ENCODE results near the gene TFF3.

TFF3 gene

DNA sequence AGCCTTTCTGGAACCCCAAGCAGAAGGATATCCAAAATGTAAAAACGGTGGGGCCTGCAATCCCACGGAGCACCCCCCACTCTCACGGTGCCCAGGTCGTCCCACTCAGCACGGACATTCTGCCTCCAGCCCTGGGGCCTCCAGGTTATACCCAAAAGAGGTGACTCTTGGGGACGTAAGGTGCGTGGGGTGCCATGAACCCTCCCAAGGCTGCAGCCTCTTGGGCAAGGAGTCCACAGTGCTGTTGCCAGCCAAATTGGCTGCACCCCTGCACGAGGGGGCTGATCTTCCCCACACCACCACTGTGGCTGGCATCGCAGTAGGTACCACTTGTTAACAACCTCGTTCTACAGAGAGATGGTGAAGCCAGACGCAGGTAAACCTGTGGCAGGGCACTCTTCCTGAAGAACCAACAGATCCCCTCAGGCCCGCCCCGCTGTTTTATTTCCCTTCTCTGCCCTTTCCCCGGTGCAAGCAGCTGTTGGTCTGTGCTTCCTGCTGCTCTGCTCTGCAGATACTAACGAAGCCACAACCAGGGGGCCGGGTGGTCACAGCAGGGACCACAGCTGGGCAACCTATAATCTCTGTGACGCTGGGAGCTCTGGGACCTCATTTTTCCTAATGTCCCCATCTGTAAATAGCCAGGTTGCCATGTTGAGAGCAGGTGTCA is 8.7 kb downstream of the TFF3 start:
- in situ Hi-C loops (cut with HindIII; ENCODE audit: low sequenced_read_pairs) = no loop called here
- TF ChIP-seq, protein P1, sequence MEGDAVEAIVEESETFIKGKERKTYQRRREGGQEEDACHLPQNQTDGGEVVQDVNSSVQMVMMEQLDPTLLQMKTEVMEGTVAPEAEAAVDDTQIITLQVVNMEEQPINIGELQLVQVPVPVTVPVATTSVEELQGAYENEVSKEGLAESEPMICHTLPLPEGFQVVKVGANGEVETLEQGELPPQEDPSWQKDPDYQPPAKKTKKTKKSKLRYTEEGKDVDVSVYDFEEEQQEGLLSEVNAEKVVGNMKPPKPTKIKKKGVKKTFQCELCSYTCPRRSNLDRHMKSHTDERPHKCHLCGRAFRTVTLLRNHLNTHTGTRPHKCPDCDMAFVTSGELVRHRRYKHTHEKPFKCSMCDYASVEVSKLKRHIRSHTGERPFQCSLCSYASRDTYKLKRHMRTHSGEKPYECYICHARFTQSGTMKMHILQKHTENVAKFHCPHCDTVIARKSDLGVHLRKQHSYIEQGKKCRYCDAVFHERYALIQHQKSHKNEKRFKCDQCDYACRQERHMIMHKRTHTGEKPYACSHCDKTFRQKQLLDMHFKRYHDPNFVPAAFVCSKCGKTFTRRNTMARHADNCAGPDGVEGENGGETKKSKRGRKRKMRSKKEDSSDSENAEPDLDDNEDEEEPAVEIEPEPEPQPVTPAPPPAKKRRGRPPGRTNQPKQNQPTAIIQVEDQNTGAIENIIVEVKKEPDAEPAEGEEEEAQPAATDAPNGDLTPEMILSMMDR (IDR thresholded peaks at IDR 0.05; ENCODE audit: low read depth, low read length) = no peak
- DNase-seq (ENCODE audit: low read depth, low spot score) = no peak
- no peak overlapping the region for H3K4me3 ChIP-seq (ENCODE audit: low read depth, low read length)

DNA sequence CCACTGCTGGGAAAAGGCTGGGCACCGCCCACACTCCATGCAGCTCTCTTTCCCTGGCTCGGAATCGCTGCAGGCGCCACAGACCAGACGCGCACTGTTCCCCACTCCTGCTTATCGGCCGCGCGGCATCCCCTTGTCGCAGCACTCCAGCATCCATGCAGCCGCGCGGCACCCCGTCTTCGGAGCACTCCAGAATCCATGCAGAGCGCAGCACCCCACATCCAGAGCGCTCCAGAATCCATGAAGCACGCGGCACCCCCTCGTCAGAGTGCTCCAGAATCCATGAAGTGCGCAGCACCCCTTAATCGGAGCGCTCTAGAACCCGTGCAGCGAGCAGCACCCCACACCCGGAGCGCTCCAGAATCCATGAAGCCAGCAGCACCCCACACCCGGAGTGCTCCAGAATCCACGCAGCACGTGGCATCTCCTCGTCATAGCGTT is 9.5 kb downstream of the TFF3 start:
- in situ Hi-C loops (cut with HindIII; ENCODE audit: low sequenced_read_pairs) = no loop called here
- no peak for DNase-seq (ENCODE audit: low read depth, low spot score)
- H3K4me3 ChIP-seq (ENCODE audit: low read depth, low read length) = no peak overlapping the region
- TF ChIP-seq, protein P1 (IDR thresholded peaks at IDR 0.05; ENCODE audit: low read depth, low read length) = no peak

DNA sequence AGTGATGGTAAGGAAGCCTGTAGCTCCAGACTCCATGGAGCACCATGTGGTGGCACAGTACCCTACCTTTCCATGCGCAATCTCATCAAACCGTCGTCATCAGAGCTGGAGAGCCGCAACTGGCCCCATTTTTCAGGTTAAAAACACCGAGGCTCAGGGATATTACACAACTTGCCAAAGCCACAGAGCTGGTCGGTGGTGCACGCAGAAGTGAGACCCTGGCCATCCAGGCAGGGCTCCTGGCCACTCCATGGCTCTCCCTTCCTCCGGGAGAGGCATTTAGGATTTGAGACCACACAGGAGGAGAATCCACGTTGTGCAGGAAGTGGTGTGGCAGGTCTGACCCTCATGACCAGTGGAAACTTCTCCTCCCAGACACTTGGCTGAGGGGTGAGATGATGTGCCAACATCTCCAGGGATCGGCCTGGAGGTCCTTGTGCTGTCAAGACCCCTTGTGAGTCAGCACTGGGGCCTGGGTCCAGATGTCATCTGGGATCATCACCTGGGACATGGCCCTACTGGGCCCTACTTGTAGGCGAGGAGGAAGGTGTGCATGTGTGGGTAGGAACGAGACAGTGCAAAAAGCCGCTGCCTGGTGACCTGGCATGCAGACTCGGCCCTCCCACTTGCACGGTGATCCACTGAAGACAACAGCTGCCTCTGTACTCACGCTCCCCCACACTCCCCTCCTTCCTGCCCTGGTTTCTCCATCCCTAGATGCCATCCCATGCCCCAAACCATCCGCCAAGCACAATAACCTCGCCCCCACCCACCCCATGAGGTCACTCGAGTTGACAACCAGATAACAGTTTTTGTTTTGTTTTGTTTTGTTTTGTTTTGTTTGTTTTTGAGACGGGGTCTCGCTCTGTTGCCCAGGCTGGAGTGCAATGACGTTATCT is 10.4 kb downstream of the TFF3 start:
- TF ChIP-seq, protein P1 (IDR thresholded peaks at IDR 0.05; ENCODE audit: low read depth, low read length) = no peak
- DNase-seq (ENCODE audit: low read depth, low spot score) = no peak
- in situ Hi-C loops (cut with HindIII; ENCODE audit: low sequenced_read_pairs) = no loop called here
- no peak overlapping the region for H3K4me3 ChIP-seq (ENCODE audit: low read depth, low read length)

DNA sequence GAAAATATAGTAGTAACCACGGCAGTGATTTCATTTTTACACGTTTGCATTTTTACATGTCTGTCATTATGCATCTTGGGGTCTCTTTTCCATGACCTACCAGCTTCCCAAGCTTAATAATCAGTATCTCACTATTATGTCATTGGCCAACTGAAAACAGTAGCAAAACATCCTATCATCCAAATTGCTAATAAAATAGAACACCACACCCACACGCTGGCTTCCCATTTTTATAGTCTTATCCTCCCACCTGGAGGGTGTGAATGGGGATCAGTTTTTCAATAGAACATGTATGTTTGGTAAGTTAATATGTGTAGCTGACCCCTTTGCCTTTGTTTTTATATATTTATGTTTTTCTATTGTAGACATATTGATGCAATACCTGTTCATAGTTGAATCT is 11.8 kb downstream of the TFF3 start:
- in situ Hi-C loops (cut with HindIII; ENCODE audit: low sequenced_read_pairs) = no loop called here
- DNase-seq (ENCODE audit: low read depth, low spot score) = no peak
- TF ChIP-seq, protein P1 (IDR thresholded peaks at IDR 0.05; ENCODE audit: low read depth, low read length) = no peak
- no peak overlapping the region for H3K4me3 ChIP-seq (ENCODE audit: low read depth, low read length)

DNA sequence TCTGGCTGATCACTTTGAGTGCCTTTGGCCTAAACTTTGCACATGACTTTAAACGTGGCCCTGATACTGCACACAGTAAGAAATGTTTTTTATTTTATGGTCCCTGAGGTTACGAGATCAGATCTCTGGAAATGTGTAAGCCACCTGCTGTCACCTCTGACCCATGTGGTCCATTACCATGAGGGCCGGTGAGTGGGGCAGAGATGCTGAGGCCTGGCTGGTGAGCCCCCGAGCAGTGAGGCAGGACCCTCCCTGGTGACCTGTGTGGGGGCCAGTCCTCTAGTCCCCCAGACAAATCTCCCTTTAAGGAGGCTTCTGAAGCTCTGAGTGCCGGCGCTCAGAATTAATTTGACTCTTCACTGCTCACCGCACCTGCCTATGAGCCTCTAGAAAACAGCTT is 12.4 kb downstream of the TFF3 start:
- DNase-seq (ENCODE audit: low read depth, low spot score) = no peak
- H3K4me3 ChIP-seq (ENCODE audit: low read depth, low read length) = no peak overlapping the region
- TF ChIP-seq, protein P1 (IDR thresholded peaks at IDR 0.05; ENCODE audit: low read depth, low read length) = no peak
- in situ Hi-C loops (cut with HindIII; ENCODE audit: low sequenced_read_pairs) = no loop called here

DNA sequence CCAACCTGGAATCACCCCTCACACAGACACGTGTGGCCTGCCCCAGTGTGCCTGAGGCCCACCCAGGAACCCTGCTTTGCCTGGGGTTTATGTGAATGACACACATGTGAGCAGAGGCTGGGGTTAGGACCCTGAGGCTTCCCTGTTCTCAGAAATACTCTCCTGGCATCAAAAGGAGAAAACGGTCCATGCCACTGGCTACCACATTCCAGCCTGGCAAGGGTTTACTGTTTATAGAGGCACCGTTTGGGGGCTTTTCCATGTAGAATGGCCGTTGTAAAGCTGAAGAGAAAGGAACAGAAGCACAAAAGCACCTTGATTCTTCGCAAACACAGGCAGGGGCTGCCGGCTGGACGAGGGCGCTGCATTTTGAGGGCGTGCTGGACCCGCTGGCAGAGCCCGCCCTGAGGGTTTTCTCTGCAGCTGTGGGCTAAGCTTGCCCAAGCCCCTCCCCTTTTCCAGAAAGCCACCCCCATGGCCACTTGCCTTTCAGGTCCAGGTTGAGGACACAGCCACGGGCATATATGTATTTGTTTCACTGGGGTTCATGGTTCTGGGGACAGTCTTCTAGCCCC is 13.0 kb downstream of the TFF3 start:
- TF ChIP-seq, protein P1 (IDR thresholded peaks at IDR 0.05; ENCODE audit: low read depth, low read length) = no peak
- in situ Hi-C loops (cut with HindIII; ENCODE audit: low sequenced_read_pairs) = no loop called here
- DNase-seq (ENCODE audit: low read depth, low spot score) = no peak

More for the DNA sequence above, 13.0 kb downstream of the TFF3 start:
- H3K4me3 ChIP-seq (ENCODE audit: low read depth, low read length) = no peak overlapping the region

Data from astrocyte of the spinal cord (primary cell).